GM12864 (cell line): ENCODE data around the gene NDST1.

Source experiments
- DNase-seq: peaks from one replicate; pipeline ENCODE4 v3.0.0-alpha.2; 2011; ENCODE audit warnings: low read depth
- H3K4me3 ChIP-seq: 2 replicates; pipeline ENCODE4 v1.5.1; 2011; ENCODE audit warnings: mild to moderate bottlenecking, low read depth, low read length, control low read depth
- TF ChIP-seq, protein P1 (sequence below): IDR thresholded peaks from 2 replicates; pipeline ENCODE4 v1.5.1; 2011; ENCODE audit warnings: low read depth, mild to moderate bottlenecking, moderate library complexity, low read length, control low read depth, inconsistent platforms; ENCODE audit errors: missing control alignments

The NDST1 gene

DNA sequence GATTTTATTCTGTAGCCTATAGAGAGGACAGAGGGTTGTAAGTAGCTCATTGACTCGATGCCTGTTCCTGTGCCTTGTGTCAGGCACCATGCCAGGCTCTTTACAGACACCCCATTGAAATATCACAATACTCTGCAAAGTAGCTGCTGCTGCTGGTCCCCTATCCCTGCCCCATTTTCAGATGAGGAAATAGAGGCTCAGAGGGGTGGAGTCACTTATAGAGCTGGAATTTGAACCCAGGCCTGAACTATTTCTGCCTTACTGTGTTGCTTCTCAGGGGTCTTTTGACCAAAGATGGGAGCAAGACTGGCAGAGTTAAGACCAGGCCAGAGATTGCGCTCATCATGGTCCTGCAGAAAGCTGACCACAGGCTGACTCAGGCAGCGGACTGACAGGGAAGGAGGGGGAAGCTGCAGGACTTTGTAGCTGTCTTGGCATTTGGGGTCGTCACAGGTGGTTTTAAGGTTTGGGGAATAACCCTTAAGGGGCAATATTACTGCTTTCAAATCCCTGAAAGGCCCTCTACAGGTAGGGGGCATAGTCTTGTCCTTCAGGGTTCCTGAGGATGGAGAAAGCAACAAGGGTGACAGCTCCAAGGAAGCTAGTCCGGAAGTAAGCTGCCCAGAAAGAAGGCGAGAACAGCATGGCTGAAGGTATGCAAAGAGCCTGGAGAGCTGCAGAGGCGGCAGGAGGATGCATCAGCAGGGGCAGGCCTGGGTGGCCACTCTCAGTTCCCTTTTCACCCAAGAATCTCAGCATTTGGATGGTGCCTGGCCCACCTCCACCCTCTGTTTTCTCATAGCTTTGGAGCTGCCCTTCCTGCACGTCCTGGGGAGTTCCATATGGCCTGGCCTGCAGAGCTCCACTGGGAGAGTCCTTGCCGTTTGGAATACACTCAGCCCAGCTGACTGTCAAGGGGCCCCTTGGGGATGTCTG is 18.3 kb upstream of the NDST1 start:
- TF ChIP-seq, protein P1, sequence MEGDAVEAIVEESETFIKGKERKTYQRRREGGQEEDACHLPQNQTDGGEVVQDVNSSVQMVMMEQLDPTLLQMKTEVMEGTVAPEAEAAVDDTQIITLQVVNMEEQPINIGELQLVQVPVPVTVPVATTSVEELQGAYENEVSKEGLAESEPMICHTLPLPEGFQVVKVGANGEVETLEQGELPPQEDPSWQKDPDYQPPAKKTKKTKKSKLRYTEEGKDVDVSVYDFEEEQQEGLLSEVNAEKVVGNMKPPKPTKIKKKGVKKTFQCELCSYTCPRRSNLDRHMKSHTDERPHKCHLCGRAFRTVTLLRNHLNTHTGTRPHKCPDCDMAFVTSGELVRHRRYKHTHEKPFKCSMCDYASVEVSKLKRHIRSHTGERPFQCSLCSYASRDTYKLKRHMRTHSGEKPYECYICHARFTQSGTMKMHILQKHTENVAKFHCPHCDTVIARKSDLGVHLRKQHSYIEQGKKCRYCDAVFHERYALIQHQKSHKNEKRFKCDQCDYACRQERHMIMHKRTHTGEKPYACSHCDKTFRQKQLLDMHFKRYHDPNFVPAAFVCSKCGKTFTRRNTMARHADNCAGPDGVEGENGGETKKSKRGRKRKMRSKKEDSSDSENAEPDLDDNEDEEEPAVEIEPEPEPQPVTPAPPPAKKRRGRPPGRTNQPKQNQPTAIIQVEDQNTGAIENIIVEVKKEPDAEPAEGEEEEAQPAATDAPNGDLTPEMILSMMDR, result no peak
- peak; percentile 67 for DNase-seq
- H3K4me3 ChIP-seq, result no peak overlapping the region; the same call in 1 of the 2 replicates

DNA sequence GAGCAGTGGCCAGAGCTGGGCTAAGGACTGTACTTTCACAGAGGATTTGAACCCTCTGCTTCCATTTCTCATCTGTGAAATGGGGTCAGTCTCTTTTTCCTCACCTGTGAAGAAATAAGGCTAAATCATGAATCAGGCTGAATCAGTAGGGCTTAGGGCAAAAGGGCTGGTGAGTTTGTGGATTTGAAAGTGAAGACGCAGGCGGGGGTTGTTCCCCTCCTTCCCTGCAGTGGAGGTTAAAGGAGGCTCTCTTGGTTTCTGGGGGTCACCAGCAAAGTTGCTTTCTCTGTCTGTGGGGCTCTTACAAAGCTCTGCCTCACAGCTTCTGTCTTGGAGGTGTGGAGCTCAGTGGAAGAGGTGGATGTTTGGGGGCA is 17.6 kb upstream of the NDST1 start:
- TF ChIP-seq, protein P1, result no peak
- no peak overlapping the region for H3K4me3 ChIP-seq
- no peak for DNase-seq

DNA sequence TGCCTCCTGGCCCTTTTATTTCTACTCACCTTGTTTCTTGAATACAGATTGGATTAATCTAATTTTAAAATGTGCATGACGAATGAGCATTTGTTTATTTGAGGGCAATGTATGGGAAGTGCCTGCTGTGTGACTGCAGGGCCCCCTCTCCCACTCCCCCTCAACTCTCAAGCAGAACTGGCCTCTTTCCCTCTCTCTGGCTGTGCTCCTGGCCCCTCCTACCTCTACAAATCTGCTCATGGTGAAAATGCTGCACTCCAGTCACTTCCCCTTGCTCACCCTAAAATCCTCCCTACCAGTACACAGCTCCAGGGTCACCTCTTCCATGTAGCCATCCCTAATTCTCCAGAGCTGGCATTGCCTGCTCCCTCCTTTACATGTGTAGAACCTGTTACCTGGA is 17.2 kb upstream of the NDST1 start:
- TF ChIP-seq, protein P1, result no peak
- no peak for DNase-seq
- H3K4me3 ChIP-seq, result no peak overlapping the region

- no peak for DNase-seq
- no peak overlapping the region for H3K4me3 ChIP-seq
- TF ChIP-seq, protein P1, result no peak
Measured at GRCh38 chr5:150491876-150492275, 16.1 kb upstream of the NDST1 start.

- no peak for DNase-seq
- TF ChIP-seq, protein P1, result no peak
- no peak overlapping the region for H3K4me3 ChIP-seq
Measured at GRCh38 chr5:150492621-150493020, 15.3 kb upstream of the NDST1 start.

DNA sequence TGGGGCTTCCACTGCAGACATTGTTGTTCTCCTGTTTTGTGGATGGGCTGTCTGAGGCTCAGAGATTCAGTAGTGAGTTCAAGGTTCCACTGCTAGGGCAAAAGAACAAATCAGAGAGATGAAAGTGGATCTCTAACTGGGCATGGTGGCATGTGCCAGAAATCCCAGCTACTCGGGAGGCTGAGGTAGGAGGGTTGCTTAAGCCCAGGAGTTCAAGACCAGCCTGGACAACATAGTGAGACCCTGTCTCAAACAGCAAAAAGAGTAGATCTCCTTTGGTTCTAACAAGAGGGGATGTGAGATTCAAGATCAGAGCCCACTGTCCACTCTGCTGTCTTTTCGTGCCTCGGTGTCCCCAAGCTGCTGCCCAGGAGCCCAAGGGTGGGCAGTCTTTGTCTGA is 11.8 kb upstream of the NDST1 start:
- TF ChIP-seq, protein P1, result no peak
- H3K4me3 ChIP-seq, result no peak overlapping the region
- DNase-seq, result no peak

- no peak for DNase-seq
- TF ChIP-seq, protein P1, result no peak
- no peak overlapping the region for H3K4me3 ChIP-seq
Measured at GRCh38 chr5:150496534-150496933, 11.4 kb upstream of the NDST1 start.
